ENCODE data around the gene CHRDL1.

DNA sequence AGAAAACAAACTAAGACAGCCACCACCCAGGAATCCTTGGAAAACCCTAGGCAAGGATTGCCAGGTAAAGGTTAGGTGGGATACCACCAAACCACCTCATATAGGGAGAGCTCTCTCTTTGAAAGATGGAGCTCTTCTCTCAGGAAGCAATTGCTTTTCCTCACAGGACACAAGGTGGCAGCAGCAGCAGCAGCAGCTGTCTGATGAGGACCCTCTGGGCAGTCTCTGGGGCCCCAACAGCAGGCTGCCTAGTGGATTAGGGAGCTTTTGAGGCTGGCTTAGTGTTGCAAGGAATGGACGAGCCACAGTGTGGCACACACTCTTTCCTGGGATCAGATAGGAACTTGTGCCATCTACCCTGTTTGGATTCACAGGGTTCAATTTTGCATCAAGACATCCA, 41.4 kb upstream of the CHRDL1 start:
- TF ChIP-seq, protein P1, sequence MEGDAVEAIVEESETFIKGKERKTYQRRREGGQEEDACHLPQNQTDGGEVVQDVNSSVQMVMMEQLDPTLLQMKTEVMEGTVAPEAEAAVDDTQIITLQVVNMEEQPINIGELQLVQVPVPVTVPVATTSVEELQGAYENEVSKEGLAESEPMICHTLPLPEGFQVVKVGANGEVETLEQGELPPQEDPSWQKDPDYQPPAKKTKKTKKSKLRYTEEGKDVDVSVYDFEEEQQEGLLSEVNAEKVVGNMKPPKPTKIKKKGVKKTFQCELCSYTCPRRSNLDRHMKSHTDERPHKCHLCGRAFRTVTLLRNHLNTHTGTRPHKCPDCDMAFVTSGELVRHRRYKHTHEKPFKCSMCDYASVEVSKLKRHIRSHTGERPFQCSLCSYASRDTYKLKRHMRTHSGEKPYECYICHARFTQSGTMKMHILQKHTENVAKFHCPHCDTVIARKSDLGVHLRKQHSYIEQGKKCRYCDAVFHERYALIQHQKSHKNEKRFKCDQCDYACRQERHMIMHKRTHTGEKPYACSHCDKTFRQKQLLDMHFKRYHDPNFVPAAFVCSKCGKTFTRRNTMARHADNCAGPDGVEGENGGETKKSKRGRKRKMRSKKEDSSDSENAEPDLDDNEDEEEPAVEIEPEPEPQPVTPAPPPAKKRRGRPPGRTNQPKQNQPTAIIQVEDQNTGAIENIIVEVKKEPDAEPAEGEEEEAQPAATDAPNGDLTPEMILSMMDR (IDR thresholded peaks at IDR 0.05): peak; percentile 56
- TF ChIP-seq EZH2phosphoT487 (IDR thresholded peaks at IDR 0.05) (no peak), EZH2 (IDR thresholded peaks at IDR 0.05) (no peak)
